ENCODE results near the gene GIT2. TPM values are rescaled to one million over a fixed set of nuclear protein-coding genes. Genes with fewer than 3 reads are reported as not detected.

GIT2 gene
- total RNA-seq, 1 donor from 2014 or later: 57.6 TPM

DNA sequence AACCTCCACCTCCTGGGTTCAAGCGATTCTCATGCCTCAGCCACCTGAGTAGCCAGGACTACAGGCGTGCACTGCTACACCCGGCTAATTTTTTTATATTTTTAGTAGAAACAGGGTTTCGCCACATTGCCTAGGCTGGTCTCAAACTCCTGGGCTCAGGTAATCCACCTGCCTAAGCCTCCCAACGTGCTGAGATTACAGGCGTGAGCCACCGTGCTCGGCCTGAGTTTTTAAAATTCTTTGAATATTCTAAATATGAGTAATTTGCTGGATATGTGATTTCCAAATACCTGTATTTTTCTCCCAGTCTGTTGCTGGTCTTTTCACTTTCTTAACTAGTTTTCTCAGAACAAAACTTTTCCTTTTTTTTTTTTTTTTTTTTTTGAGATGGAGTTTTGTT is 27.4 kb downstream of the GIT2 start:
- no peak for DNase-seq

DNA sequence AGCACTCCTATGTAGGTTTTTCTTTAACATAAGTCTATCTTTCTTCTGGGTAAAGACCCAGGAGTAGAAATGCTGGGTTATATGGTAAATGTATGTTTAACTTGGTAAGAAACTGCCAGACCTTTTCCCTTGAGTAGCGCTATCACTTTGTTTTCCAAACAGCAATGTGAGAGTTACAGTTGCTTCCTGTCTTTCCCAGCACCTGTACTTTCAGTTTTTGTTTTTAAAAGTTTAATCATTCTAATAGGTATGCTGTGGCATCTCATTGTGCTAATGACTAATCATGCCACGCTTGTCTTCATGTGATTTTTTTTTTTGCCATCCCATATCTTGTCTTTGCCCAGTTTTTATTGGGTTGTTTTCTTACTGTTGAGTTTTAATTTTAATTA is 28.1 kb downstream of the GIT2 start:
- no peak for DNase-seq

DNA sequence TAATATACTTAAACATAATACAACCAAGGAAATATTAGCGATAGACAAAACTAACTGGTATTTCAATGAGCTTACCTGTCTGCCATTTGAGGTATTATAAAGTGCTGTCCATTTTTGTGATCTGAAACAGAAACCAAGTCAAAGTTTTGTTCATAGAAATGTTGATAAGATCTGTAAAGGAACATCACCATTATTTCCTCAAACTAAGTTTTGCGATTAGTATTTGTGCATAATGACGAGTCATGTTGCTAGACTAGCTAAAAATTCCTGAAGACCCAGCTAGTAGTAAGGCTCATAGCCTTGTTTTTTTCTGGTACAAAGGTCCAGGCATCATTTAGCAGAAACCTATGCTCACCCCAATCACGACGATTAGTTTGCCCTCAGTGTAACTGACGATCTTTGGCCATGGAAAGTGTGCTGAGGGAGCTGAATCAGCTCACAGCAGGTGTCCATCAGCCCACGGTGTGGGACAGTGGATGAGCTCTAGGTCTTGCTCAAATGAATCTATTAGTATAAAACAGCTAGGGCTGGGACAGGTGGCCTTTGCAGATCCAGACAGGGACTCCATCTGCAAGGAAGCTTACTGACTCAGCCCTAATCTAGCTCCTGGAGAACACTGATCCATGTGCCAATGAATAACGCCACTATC is 28.7 kb downstream of the GIT2 start:
- DNase-seq: no peak

DNA sequence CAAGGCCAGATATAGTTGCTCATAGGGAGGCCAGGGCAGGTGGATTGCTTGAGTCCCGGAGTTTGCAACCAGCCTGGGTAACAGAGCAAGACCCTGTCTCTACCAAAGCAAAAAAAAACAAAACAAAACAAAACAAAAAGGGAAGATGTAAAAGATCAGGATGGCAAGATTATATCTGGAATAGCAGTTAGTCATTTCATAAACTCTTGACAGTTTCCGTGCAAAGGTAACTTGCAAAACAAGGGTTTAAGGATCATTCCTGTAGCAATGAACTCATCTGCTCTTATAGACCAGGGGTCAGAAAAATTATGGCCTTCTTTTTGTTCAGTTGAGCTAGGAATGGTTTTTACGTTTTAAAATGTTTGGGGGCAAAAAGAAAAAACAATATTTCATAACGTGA is 29.6 kb downstream of the GIT2 start:
- no peak for DNase-seq

DNA sequence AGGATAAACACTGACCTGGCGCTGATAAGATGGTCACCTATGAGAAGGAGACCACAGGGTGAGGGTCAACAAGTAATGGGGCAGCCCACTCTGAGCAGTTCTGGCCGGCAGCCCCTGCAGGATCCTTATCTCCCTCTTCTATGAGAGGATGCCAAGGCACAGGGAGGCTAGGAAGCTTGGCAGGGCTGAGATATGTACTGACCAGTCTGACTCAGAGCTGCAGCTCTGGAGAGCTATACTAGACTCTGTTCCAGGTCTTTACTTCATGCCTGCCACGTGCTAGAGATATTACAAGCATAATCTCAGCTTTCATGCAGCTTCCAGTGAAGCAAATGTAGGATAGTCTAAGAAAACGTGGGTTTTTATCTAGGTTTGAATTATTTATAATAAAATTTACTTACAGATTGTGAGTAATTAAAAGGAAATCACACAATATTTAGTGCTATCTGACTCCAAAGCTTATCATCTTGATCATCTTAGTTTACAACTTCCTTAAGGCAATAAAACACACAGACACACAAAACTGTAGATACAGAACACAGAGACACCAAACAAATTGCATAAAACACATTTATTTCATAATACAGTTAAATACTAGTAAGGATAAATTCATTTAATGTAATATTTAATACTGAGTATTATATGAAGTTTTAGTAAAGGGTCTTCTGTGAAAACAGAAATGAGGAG is 32.3 kb downstream of the GIT2 start:
- no peak for DNase-seq

DNA sequence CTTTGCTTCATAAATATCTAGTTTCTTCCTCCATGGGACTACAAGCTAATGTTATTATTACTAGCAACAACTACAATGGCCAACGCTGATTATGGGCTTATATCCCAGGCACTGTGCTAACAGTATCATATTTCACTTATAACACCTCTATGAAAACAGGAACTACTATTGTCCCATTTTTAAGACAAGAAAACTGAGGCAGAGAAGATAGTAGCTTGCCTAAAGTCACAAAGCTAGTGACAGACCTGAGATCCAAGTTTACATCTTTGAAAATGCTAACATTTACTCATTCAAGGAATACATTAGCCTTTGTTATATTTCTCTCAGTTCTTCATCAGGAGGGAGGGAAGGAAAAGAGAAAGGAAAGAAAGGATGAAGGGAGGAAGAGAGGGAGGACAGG is 32.8 kb downstream of the GIT2 start:
- DNase-seq: no peak

DNA sequence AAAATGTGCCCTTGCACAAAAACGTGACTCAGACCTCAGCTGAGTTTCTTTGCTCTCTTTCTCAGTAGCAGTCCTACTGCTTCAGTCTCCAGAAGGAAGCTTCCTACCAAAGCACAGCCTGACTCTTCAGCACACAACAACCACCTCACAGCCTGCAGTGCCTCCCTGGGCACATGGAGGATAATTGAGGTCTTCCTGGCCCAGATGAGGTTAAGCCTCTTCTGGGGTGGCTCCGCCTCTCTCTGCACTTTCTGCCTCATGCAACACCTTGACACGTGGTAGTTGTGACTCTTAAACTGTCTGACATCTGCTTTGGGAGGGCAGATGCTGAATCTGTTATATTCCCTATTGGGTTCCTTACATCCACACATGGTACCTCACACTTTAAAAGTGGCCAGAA is 33.8 kb downstream of the GIT2 start:
- no peak for DNase-seq

DNA sequence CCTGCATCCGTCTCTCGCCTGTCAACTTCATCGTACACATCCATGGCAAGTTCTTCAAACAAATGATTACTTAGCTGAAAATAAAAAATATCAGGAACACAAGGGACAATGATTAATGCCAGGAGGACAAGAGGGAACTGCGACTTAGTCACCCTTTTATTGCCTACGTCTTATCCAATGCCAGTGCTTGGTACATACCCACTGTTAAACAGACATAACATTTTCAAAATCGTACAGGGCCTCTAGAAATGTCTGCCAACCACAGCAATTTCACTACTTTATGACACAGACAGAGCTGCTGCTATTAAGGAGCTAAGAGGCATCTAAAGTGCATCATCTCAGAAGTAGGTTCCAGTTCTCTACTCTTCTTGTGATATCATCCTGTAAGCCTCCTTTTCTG is 34.6 kb downstream of the GIT2 start:
- no peak for DNase-seq

DNA sequence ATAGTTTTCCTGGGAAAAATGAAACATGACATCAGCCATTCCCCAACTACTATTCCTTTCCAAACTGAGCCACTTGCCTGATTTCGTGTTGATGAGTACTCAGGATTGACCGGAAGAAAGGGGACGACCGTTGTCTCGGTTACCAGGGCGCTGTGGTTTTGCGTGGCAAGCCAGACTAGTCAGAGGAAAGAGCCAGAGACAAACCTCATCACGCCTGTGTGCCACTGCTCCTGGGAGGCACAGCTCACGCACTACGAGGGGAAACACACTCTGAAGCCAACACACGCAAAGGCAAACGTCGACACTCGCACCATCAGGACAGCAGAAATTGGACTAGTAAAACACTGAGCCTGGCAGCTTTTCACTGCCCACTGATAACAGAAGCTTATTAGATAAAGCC is 35.0 kb downstream of the GIT2 start:
- DNase-seq: no peak

DNA sequence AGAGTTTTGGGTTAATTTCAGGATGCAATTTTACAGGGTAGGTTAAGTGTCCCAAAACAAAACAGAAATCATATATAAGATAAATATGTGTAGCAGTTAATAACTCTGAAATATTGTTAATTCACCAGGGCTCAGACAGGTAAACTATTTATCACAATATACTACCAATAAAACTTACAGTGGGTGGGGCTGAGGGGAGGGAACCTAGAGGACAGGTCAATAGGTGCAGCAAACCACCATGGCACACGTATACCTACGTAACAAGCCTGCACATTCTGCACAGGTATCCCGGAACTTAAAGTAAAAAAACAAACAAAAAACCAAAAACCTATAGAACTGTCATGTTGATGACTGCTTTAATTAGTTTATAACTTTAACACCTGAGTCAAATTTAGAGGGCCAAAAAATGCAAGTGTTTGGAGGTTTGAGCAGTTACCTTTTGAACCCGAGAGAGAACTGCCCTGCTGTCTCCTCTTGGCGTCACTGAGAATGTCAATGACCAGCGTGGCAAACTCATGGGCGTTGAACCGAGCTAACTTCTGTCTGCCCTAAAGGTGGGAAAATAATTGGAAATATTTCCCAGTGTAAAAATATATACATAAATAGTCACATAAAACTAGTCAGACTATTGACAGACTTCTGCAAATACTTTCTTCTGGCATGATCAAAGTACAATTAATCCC is 36.6 kb downstream of the GIT2 start:
- DNase-seq: no peak

DNA sequence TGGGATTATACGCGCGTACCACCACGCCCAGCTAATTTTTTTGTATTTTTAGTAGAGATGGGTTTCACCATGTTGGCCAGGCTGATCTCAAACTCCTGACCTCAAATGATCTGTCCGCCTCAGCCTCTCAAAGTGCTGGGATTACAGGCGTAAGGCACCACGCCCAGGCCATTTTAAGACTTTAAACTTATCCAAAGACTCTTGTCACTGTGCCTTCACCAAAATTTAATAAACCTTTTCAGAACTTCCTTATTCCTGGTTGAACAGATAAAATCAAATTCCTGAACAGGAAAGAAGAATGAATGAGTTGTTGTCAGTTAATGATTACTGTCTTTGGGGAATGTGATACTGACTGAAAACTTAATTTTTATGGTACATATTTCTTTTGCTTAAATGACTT is 37.8 kb downstream of the GIT2 start:
- DNase-seq: no peak

DNA sequence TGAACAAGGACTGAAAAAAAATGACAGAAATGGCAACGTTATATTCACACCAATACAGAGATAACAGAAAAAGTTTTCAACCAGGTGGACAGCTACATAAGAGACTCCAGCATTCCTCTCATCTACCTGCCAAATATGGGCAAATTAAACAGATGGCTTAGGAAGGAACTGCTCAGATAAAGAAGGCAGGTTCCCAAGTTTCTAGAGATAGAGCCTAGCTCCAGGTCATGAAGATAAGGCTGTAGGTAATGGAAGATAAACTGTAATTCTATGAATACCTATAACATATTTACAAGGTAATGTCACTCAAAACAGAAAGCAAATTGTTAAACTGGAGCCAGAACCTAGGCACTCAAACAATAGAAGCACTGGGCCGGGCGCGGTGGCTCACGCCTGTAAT is 42.5 kb downstream of the GIT2 start:
- DNase-seq: no peak

DNA sequence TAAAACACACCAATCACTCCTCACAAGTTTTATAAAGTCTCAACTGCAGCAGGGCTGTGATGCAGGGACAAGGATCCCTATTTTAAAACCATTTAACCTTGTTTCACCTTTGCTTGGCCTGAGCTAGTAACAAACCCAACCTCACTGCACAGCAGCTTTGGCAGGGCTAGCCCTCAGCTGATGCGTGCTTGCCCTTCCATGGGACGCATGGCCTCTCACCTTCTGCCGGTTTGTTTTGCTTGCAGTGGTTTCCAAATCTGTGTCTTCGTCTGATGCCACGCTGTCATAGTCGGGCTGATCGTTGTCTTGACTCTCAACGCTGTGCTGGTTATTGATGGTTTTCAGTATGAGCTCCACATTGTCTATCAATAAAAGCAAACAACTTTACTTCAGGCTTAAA is 43.3 kb downstream of the GIT2 start:
- DNase-seq: no peak

DNA sequence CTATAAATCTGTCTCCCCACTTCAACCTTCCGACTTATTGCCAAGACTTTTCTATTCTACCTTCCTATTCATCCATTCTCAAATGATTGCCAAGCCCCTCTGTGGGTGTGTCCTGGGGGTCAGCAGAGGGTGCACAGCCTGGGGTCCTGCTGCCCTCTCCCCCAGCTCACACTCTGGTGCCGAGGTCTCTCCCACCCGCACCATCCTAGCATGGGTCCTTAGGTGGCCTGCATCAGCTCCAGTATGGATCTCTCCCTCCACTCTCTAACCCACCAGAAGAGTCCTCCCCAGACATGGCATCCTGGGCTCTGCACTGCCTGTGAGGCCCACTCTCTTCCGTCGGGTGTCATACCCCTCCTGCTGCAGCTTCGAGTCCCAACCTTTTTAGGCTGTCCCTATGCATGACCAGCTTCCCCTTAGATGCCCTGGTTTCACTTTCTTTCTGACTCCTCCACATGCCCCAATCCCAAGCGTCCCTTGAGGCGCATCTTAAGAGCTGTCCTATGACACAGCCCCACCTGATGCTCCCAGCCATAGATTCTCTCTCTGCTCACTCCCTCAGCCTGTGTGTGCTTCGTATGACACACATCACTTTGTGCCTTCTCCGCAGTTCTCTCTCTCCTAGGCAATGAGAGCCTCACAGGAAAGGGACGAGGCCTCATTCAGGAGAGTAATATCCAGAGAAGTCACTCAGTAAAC is 43.9 kb downstream of the GIT2 start:
- DNase-seq: no peak

DNA sequence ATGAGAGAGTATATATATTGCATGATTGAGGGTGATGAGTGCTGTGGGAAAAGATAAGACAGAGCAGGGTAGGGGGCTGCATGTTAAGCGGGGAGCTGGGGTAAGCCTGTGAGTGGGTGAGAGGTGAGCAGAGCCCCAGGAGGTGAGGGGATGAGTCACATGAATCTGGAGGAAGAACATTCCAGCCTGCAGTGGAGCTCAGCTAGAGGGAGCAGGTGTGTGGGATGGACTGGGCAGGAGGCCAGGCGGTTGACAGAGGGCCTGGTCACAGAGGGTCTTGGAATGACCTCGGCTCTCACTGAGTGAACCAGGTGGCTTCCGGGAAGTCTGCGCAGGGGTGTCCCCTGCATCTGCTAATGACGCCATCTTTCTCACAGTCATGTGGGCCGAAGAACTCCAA is 44.4 kb downstream of the GIT2 start:
- DNase-seq: peak; percentile 86

DNA sequence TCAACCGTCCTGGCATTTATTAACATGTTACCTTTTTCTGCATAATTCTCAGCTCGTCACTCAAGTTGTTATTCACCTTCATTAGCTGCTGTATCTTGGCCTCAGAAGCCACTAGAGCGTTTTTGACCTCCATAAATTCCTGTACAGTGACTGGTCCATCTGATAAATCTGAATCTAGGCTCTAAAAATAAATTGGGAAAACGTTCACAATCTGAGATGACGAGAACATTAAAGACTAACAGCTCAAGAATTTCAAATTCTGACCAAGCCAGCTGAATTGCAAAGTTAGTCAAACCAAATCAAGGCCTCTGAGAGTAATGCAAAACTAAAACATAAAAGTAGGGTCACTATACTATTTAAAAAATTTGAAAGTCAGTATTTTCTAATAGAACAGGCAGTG is 45.0 kb downstream of the GIT2 start:
- DNase-seq: no peak

DNA sequence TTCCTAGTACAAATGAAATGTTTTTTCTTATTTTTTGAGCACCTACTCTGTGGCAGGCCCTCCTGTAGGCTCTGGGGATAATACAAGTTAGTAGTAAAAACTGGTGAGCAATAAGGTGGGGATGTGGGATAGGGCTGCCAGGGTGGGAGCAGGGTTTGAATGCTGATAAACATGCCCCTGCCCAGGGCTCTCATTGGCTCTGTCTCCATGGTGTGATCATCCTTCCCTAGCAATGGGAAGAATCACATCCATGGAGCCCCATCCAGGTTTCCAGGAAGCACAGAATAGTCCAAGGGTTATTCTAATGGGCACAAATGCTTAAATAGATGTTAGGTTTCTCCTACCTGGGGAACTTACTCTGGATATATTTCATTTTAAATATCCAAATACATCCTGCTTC is 45.5 kb downstream of the GIT2 start:
- no peak for DNase-seq

DNA sequence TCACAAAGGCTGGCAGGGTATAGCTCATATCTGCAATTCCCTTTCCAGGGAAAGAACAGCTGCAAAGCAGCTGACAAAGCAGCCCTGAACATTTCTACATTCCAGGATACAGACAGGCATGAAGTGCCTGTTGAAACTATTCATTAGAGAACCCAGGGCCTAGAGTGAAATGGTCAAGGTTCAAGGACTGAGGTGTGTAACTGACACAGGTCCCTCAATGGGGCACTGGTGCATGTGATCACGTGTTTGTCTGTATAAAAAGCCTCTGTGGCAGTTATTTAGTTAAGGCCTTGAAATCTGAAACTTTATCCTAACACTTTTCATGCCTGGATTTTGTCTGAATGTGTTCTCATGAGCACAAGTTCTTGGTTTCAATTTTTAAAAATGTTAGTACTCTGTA is 47.1 kb downstream of the GIT2 start:
- peak; percentile 94 for DNase-seq

DNA sequence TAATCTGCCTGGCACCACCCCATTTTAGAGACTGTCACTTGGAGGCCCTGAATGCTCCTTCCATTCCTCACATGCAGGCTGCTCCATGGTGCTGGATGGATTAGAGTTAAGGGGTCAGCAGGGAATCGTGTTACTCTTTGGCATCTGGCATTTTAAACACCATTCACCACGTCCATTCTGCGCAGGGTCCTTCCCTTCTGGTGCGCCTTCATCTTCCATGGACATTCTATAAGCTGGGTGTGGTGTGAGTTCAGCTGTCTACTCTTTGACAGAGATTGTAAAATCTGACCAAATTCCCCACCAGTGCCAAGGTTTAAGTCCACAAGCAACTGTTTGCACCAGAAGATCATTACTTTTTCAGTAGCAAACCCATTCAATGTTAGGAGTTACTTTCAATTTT is 47.8 kb downstream of the GIT2 start:
- DNase-seq: peak; percentile 93

DNA sequence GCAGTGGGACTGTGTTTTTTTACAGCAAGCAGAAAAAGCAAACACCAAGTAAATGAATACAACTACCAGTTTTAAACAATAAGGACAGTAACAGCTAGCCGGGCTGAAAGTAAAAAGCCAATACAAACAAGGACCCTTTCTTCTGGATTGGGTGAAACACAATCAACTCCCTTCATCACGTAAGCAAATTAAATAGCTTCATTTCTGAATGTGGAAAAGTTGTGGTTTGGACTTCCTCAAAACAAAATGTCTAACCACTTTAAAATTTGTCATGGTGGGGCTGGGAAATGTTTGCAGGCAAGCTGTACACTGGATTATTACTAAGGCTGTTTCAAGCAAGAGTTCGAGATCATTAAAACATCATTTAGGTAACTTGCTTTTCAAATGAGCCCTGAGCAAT is 48.6 kb downstream of the GIT2 start:
- DNase-seq: peak; percentile 30

DNA sequence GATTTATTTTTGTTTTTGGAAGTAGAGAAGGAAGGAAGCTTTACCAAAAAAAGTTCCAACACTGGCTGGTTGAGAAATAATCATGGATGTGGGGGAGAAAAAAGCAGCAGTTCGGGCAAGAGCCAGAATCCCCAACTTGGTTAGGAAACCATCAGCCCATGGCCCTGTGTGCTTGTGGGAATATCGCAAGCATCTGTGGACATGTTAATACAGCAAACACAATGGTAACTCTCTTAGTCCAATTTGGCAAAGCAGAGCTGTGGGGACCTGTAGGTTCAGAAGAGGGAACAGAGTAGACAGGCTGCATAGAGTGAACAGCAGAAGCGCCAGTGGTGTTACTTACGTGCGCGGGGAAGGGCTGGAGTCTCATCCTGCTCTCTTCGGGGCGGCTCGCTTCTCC is 49.3 kb downstream of the GIT2 start:
- no peak for DNase-seq

DNA sequence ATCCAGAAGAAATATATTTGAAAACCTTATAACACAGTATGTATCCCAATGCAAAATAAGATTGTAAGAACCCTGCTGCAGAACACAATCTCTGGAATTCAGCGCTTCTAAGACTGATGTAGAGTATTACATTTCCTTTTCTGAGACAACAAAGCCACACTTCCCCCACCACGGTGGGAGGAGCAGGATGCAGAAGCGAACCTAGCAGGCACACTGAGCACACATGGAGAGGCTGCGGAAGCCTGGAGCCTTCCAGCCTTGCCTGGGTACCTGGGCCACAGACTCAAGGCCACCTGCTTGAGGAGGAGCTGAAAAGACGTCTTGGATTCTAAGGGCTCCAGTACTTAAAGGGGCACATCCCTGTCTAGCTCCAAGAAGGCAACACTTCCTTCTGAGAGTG is 49.7 kb downstream of the GIT2 start:
- DNase-seq: peak; percentile 58
